Peyer's patch (tissue), 4 donors: ENCODE results near the gene SLC40A1.
A peak's percentile ranks its signal among the peaks of the same experiment; 100 is the strongest.

Experiments used
- POLR2A ChIP-seq, 2 donors: fragments of 450-650 bp; IDR thresholded peaks; one replicate each; pipeline ENCODE4 v1.5.1; 2017; ENCODE audit warnings: antibody characterized with exemption in 2 of 2, mild to moderate bottlenecking in 2 of 2, moderate library complexity in 2 of 2
- TF ChIP-seq, protein P1 (sequence below), 6 experiments: fragments of 450-650 bp in 4 of 6; fragments of 200-600 bp in 2 of 6; sonication (generic) in 1 of 6; IDR thresholded peaks; one replicate each; pipeline ENCODE4 v1.5.1; 2017 to 2019; ENCODE audit warnings: antibody characterized with exemption in 6 of 6, mild to moderate bottlenecking in 3 of 6, moderate library complexity in 1 of 6

DNA sequence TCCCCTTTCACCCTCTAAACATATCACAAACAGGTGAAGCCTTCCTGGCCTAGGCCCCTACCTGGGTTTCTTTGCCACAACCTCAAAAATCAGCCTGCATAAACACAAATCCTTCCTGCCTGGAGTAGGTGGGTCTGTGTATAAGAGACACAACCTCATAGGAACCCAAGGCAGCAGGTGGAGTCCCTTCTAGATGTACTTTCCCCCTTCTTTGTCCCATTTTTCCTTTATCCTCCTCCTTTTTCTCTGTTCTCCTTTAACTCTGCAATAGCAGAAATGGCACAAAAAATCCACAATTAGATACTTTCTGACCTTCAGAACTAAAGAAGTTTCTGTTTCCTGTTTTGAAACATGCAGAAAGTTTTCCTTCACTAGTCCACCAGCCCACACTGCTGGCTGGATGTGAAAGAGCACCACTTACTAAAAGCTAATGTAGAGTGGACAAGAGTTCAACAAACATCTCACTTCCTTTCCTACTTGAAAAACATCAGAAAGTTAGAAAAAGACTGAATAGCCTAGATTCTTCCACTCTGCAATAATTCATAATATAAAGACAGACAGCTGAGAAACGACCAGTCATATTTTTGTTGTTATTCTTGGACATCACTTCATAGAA, 11.2 kb downstream of the SLC40A1 start:
- TF ChIP-seq, protein P1, sequence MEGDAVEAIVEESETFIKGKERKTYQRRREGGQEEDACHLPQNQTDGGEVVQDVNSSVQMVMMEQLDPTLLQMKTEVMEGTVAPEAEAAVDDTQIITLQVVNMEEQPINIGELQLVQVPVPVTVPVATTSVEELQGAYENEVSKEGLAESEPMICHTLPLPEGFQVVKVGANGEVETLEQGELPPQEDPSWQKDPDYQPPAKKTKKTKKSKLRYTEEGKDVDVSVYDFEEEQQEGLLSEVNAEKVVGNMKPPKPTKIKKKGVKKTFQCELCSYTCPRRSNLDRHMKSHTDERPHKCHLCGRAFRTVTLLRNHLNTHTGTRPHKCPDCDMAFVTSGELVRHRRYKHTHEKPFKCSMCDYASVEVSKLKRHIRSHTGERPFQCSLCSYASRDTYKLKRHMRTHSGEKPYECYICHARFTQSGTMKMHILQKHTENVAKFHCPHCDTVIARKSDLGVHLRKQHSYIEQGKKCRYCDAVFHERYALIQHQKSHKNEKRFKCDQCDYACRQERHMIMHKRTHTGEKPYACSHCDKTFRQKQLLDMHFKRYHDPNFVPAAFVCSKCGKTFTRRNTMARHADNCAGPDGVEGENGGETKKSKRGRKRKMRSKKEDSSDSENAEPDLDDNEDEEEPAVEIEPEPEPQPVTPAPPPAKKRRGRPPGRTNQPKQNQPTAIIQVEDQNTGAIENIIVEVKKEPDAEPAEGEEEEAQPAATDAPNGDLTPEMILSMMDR (IDR thresholded peaks at IDR 0.05): peak in 1 of 6 experiments; percentile 10
- TF ChIP-seq POLR2A (IDR thresholded peaks at IDR 0.05): no peak
